SH-SY5Y (cell line): ENCODE data around the gene IPO11.

Source experiments
- GATA2 ChIP-seq: IDR thresholded peaks from 2 replicates; pipeline ENCODE4 v1.6.1; 2011; ENCODE audit warnings: mild to moderate bottlenecking, low read depth, low read length
- GATA3 ChIP-seq: IDR thresholded peaks from 2 replicates; pipeline ENCODE4 v1.6.1; 2011; ENCODE audit warnings: low read depth, mild to moderate bottlenecking, low read length, moderate library complexity

GRCh38 chr5:62403411-62404250 is 8.9 kb upstream of the IPO11 start, which contains the start of gene DIMT1:
- no peak for TF ChIP-seq GATA3
- no peak for TF ChIP-seq GATA2
